Myocyte (in vitro differentiated cells): ENCODE measurements around the gene ADGRE3. TPM values are rescaled to one million over a fixed set of nuclear protein-coding genes. Genes with fewer than 3 reads are reported as not detected.
"Not testable (repeated sequence)": the region's sequence is repeated elsewhere in the genome, so short reads cannot be mapped to it uniquely, and the experiment has no call there.

Experiments
- DNase-seq: peaks from one replicate; pipeline ENCODE4 v3.0.0-alpha.2; 2012; ENCODE audit warnings: low read depth
- total RNA-seq: library from RNA; depleted of rRNA; stranded (reverse); fragments of >200 nt; gene quantifications from 2 replicates; pipeline ENCODE4 v1.2.3, GENCODE V29; 2014

Gene ADGRE3
- total RNA-seq, 1 donor from 2014 or later = not detected

- no peak for DNase-seq
These were observed 70.7 kb downstream of the ADGRE3 start for GRCh38 chr19:14603990-14604387.

GRCh38 chr19:14599548-14600147, 75.0 kb downstream of the ADGRE3 start:
- no peak for DNase-seq

- DNase-seq = no peak
These were observed 79.1 kb downstream of the ADGRE3 start for GRCh38 chr19:14595558-14595957.

GRCh38 chr19:14589433-14589832, 85.2 kb downstream of the ADGRE3 start:
- not testable (repeated sequence) for DNase-seq

GRCh38 chr19:14585187-14585586, 89.5 kb downstream of the ADGRE3 start:
- DNase-seq = not testable (repeated sequence)

GRCh38 chr19:14584372-14584771, 90.3 kb downstream of the ADGRE3 start:
- DNase-seq = not testable (repeated sequence)

GRCh38 chr19:14582894-14583340, 91.7 kb downstream of the ADGRE3 start, which contains the start of gene CLEC17A:
Gene CLEC17A (plus strand): TSS chr19:14583084. CDS start chr19:14583161, 77 bp downstream.
- no peak for DNase-seq

GRCh38 chr19:14580623-14581237, 93.9 kb downstream of the ADGRE3 start:
- DNase-seq = no peak

GRCh38 chr19:14577885-14578427, 96.7 kb downstream of the ADGRE3 start:
- no peak for DNase-seq

GRCh38 chr19:14577264-14577663, 97.4 kb downstream of the ADGRE3 start:
- DNase-seq = no peak

- no peak for DNase-seq
These were observed 98.3 kb downstream of the ADGRE3 start for GRCh38 chr19:14576363-14576762.

GRCh38 chr19:14575428-14575980, 99.1 kb downstream of the ADGRE3 start:
- DNase-seq = no peak

- DNase-seq = peak; percentile 94
These were observed 102.8 kb downstream of the ADGRE3 start, which contains the start of gene NDUFB7 for GRCh38 chr19:14571695-14572490. Gene NDUFB7 (minus strand): TSS chr19:14572066. CDS start chr19:14572000, 66 bp downstream.

GRCh38 chr19:14570864-14571527, 103.6 kb downstream of the ADGRE3 start:
- no peak for DNase-seq

Other genes starting within 250 kb of the ADGRE3 start
- gene PKN1, start 241.5 kb downstream of the ADGRE3 start, total RNA-seq = 91.8 and 94.9 TPM in 2 replicates
- not detected in 2 replicates for gene PTGER1, start 199.5 kb downstream of the ADGRE3 start, total RNA-seq
- gene GIPC1, start 178.7 kb downstream of the ADGRE3 start, total RNA-seq = 129 and 141 TPM in 2 replicates
- gene DNAJB1, start 156.4 kb downstream of the ADGRE3 start, total RNA-seq = 53.2 and 61.1 TPM in 2 replicates
- gene TECR, start 145.2 kb downstream of the ADGRE3 start, total RNA-seq = 103 TPM in 2 replicates
- gene NDUFB7, start 102.8 kb downstream of the ADGRE3 start, total RNA-seq = 256 and 328 TPM in 2 replicates
- not detected in 2 replicates for gene CLEC17A, start 91.8 kb downstream of the ADGRE3 start, total RNA-seq
- gene ZNF333, start 15.2 kb upstream of the ADGRE3 start, total RNA-seq = 25.3 and 34.8 TPM in 2 replicates
- 0.47 and 1.1 TPM in 2 replicates for gene ADGRE2, start 103.7 kb upstream of the ADGRE3 start, total RNA-seq
- 0.21 and 0.67 TPM in 2 replicates for gene OR7A5, start 160.3 kb upstream of the ADGRE3 start, total RNA-seq
- gene OR7C1, start 160.3 kb upstream of the ADGRE3 start, total RNA-seq = 0.05 and 0.24 TPM in 2 replicates
- not detected in 2 replicates for gene OR7A10, start 174.1 kb upstream of the ADGRE3 start, total RNA-seq
- gene OR7A17, start 211.3 kb upstream of the ADGRE3 start, total RNA-seq = not detected in 2 replicates